ENCODE data around the gene FBXL7.

GRCh38 chr5:15664961-15665360 is 165.0 kb downstream of the FBXL7 start:
- TF ChIP-seq POLR2AphosphoS5 (IDR thresholded peaks at IDR 0.05; ENCODE audit: low read depth) (no peak), EZH2phosphoT487 (IDR thresholded peaks at IDR 0.05; ENCODE audit: unreplicated experiment) (no peak), CTCF (conservative IDR thresholded peaks at IDR 0.05; ENCODE audit: low read depth in 2 of 2) (no peak), NANOG (IDR thresholded peaks at IDR 0.05; ENCODE audit: borderline replicate concordance) (no peak), ZNF114 (CRISPR knock-in tag; IDR thresholded peaks at IDR 0.05) (no peak), EZH2 (IDR thresholded peaks at IDR 0.05; ENCODE audit: low read depth, unreplicated experiment) (no peak), JUNB (IDR thresholded peaks at IDR 0.05; ENCODE audit: unreplicated experiment) (no peak), ETS1 (IDR thresholded peaks at IDR 0.05) (no peak), REST (IDR thresholded peaks at IDR 0.05; ENCODE audit: unreplicated experiment) (no peak)
